ENCODE measurements around the gene ADGRL3.
"Not testable (repeated sequence)": the region's sequence is repeated elsewhere in the genome, so short reads cannot be mapped to it uniquely, and the experiment has no call there.

ADGRL3 gene

DNA sequence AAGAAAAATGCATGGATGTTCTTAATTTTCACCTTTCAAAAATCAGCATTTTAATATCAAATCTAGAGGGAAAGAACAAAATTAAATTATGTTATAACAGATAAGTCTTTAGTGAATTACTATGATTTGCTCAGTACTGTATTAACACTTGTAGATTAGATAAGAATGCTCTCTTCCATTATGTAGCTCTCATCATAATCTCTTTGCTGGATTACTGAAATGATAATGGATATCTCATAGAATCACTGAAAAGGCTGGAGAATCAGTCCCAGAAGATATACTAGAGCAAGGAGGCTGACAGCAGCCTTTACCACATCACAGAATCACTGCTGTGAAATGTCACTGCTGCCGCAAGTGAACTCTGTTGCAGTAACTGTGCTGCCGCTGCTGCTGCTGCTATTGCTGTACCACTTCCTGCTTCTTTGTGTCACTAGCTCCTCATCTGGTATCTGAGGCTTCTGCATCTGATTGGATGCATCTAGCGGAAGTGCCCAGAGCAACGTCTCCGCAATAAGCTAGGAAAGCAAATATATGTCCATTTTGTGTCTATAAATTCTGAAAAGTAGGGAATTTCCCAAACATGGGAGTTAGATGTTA is 738.2 kb downstream of the ADGRL3 start:
- DNase-seq (ENCODE audit: low read depth in 1 of 2, low spot score in 1 of 2) = no peak

DNA sequence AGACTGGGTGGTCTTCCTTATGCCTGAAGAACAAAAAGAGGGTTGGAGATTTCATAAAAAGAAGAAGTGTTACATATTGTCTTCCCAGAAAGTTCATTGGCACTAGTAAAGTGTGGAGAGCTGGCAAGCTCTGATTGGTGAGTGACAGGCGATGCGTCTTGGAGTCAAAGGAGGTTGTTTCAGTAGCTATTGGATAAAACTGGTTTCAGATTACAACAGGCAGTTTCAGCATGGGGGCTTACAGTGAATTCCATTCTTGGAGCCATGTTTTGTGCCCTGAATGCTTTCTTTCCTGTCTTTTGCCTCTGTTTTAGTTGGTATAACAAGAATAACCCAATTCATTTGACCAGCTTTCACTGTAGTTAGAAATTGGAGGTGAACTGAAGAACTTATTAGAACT is 750.5 kb downstream of the ADGRL3 start:
- no peak for DNase-seq (ENCODE audit: low read depth in 1 of 2, low spot score in 1 of 2)

DNA sequence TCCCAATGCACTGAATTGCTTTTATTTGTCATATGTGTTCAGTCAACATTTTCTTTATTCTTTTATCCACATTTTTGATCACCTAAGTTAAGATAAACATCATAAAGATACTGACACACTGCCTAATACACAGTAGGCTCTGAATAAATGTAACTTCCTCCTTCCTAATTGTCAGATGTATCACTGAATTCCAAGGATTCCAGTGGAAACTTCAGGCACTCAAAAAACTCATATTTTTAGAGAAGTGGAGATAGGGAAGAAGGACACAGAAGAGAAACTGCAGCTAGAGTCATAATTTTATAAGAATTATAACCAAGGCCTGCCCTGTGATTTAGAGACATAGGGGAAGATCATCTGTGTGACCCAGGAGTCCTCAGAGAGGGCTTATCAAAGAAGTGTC is 753.3 kb downstream of the ADGRL3 start:
- DNase-seq (ENCODE audit: low read depth in 1 of 2, low spot score in 1 of 2) = no peak

DNA sequence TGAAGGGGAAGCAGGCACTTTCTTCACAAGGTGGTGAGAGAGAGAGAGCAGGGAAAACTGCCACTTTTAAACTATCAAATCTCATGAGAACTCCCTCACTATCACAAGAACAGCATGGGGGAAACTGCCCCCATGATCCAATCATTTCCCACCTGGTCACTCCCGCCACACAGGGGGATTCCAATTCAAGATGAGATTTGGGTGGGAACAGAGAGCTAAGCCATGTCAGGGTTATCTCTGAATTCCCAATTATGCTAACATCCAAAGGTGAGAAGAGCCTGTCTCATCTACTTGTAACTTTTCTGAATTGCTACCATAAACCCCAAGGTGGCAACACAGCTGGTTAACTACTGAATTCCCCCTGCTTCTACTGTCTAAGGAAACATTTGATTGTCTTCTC is 758.5 kb downstream of the ADGRL3 start:
- DNase-seq (ENCODE audit: low read depth in 1 of 2, low spot score in 1 of 2) = no peak

DNA sequence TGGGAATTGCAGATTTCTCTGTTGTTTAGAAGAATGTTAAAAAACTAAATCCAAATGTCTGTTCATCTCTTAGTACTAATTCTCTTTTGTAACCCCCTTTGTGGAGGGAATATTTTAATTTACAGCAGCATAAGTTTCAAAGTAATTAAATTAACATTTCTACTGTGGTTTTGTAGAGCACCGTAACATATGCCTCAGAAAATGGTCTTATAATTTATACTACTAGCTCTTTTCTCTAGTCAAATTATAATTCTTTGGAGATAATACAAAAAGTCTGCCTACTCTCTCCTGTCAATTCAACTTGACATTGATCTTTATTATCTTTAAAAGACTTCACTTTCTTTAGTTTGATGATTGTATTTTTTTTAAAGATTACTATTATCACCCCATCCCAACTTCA is 759.0 kb downstream of the ADGRL3 start:
- no peak for DNase-seq (ENCODE audit: low read depth in 1 of 2, low spot score in 1 of 2)

DNA sequence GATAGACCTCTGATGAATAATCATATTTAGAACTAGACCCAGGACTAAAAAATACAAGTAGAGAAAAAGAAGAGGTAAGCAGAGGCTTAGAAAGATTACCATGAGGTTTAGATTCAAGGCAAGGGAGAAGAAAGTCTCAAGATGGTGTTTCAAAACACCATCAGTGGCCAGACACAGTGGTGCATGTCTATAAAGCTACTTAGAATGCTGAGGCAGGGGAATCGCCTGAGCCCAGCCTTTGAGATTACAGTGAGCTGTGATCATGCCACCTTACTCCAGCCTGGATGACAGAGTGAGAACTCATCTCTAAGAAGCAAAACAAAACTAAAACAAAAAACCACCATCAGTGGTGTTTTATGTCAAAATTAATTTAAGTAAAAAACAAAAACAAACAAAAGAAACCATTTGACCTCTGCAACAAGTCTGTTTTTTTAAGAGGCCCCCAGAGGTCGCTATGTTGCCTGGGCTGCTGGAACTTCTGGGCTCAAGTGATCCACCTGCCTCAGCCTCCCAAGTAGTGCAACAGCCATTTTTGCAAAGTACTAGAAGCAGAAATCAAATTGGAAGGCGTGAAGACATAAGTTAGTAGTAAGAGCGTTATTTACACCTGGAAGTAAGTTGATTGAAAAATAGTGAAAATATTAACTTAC is 784.3 kb downstream of the ADGRL3 start:
- no peak for DNase-seq (ENCODE audit: low read depth in 1 of 2, low spot score in 1 of 2)

DNA sequence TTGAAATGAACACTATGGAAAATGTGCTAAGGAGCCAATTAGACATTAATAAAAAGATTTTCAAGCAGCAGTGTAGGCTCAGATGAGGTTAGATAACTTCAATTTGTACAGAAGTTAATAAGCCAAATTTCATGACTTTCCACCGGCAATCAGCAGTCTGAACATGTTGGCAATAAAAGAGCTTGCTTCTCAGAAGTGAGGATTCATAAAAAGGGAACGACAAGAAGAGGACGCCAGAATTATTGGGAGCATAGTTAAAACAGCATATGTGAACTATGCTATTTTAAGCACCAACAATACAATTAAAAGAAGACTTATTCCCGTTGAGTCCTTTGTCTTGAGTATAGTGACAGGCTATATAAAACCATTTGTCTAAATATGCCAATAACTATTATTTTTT is 785.3 kb downstream of the ADGRL3 start:
- DNase-seq (ENCODE audit: low read depth in 1 of 2, low spot score in 1 of 2) = no peak

DNA sequence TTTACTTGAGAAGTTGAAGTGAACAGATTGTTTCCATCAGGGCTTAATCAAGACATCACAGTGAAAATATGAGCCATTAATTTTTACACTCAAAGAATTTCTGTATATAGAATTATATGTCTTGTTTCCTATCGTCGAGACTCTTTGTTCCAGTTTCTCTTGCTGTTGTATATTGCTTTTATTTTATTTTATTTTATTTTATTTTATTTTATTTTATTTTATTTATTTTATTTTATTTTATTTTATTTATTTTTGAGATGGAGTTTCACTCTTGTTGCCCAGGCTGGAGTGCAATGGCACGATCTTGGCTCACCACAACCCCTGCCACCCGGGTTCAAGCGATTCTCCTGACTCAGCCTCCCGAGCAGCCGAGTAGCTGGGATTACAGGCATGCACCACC is 786.8 kb downstream of the ADGRL3 start:
- not testable (repeated sequence) for DNase-seq (ENCODE audit: low read depth in 1 of 2, low spot score in 1 of 2)

DNA sequence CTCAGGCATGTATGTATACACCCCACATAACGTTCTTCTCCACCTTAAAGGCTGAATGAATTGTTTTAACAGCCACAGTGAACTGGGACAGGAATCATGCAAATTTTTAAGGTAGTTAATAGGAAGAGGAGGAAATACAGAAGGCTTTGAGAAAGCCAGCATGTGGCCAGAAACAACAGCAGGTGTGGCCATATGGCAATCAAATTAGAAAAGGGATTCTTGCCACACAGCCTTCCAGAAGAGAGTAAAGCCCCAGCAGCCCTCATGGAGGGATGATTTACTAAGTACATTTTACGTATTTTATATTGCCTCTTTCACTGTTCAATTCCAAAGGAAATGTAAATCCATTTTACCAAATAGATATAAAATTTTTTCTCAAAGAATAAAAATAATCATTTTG is 792.2 kb downstream of the ADGRL3 start:
- no peak for DNase-seq (ENCODE audit: low read depth in 1 of 2, low spot score in 1 of 2)

DNA sequence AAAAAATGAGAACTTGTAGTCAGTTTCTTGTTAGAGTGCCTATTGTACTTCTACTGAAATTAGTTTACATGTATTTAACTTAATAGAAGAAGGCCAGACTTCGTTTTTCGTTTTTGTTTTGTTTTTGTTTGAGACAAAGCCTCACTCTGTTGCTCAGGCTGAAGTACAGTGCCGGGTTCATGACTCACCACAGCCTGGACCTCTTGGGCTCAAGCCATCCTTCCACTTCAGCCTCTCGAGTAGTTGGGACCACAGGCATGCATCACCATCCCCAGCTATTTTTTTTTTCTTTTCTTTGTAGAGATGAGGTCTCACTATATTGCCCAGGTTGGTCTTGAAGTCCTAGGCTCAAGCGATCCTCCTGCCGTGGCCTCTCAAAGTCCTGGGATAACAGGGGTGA is 793.9 kb downstream of the ADGRL3 start:
- no peak for DNase-seq (ENCODE audit: low read depth in 1 of 2, low spot score in 1 of 2)

DNA sequence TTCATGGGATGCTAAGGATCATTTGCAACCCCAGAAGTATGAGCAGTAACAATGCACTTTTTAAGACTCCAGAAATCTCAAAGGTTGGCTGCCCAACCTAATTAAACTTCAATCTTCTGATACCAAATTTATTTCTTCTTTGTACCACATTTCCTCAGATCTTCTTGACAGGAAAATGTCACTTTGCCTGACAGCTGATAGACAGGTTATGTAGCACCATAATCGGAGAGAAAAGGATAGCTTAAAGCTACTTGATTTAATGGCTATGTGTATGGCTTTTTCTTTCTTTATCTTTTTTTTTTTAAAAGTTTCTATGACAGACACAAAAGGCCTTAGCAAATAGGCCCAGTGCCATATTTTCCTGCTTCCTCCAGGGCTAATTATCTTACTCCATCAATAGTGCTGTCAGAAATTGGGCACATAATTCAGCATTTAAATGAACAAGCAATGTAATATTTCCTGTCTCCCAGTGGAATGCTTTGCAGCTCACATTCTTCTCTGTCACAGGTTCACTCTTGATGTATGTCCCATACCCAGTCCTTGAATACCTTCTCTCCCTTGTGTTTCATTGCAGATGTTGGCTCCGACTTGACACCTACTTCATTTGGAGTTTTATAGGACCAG is 795.7 kb downstream of the ADGRL3 start:
- DNase-seq (ENCODE audit: low read depth in 1 of 2, low spot score in 1 of 2) = no peak

DNA sequence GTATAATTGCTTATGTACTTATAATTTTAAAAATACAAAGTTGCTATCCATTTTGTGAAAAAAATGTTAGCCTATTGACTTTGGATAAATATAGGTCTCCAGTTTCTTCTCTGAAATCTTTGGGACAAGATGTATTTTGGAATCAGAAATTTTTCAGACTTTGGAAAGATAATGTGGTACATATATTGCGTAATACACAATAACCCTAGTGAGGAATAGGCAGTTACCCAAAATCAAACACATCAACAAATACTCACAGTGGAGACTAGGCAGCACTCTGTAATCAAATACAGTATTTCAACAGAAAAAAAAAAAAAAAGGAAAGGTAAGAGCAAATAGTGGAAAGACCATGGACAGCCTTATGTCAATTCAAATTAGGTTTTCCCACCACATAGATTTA is 796.8 kb downstream of the ADGRL3 start:
- DNase-seq (ENCODE audit: low read depth in 1 of 2, low spot score in 1 of 2) = no peak

DNA sequence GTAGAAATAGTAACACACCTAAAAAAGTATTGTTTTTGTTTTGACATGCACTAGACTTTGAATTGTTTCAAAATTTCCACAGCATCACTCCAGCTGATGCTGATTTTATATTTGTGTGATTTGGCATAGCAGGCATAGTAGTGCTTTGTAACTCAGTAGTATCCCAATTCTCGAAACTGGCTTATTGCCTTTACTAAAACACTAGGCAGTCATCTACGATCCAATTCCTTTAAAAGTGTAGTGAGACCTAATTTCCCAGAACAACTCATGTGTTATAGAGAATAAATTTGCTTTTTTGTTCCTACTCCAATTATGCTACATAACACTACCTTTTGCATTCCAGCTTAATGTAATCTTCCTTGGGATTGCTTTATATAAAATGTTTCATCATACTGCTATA is 797.7 kb downstream of the ADGRL3 start:
- no peak for DNase-seq (ENCODE audit: low read depth in 1 of 2, low spot score in 1 of 2)

DNA sequence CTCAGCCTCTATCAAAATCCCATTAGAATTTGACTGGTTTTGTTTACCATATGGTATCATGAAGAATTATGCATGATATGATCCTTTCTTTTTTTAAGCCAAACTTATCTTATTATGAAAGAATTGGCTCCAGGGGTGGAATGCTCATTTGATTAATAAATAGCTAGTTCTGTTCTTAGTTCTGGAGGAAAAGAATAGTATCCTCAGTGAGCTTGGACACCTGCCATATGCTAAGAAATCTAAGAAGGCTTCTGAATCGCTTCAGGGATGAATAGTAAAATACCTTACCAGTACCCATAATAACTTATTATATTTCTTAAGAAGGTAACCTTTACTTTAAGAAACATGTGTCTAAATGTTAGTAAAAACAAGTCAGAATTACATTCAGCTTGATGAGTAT is 803.6 kb downstream of the ADGRL3 start:
- DNase-seq (ENCODE audit: low read depth in 1 of 2, low spot score in 1 of 2) = no peak

DNA sequence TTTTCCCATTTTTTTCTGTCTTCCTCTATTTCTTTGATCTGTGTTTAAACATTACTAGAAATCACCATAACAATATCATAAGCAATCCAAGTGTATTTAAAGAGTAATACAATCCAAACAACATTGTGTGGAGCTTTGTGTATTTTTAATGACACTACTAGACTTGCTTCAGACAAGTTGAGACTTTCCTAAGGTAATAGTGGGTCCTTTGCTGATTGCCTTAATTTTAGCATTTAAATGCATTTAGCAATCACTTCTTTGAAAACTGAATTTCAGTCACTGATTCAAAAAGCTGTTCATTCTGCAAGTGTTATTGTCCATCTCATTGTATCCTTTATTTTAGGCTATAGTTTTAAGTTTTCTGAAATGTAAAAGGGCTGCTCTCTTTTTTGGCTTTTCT is 804.8 kb downstream of the ADGRL3 start:
- DNase-seq (ENCODE audit: low read depth in 1 of 2, low spot score in 1 of 2) = no peak

DNA sequence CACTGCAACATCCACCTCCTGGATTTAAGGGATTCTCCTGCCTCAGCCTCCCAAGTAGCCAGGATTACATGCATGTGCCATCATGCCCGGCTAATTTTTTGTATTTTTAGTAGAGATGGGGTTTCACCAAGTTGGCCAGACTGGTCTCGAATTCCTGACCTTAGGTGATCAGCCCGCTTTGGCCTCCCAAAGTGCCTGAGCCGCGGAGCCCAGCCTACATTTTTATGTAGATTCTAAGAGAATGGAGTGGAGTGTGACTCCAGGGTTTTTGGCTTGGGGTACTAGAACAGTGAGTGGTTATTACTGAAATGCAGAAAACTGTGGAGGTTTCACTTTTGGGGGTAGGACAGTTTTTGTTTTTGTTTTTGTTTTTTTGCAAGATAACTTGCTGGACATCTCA is 806.0 kb downstream of the ADGRL3 start:
- no peak for DNase-seq (ENCODE audit: low read depth in 1 of 2, low spot score in 1 of 2)

DNA sequence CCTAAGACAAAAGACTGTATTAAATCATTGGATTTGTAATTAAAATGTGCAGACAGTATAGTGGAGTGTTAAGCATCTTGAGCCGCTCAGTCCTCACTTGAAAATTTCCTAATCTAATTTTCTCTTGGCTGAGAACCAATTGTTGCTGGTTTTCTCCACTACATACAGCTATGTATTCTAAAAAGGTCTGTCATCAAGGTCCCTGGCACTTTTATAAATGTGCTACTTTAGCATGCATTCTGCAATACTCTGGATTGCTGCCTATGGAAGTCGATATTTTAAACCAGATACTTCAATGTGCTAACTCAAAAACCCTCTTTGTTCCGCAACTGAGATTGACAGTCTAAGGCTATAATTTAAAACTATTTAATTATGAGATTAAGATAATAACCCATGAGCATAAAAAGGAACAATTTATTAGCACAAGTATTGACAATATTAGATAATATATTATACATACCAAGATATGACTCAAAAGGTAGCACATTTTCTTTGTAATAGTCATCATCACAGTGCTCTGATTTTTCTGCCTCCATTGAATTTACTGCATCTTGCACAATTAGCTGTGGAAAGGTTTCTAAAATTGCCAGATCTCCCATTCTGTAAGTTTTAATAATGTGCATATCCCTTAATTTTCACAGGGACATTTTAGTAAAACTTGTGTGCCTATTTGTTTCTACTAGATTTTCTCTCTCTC is 815.1 kb downstream of the ADGRL3 start:
- no peak for DNase-seq (ENCODE audit: low read depth in 1 of 2, low spot score in 1 of 2)

DNA sequence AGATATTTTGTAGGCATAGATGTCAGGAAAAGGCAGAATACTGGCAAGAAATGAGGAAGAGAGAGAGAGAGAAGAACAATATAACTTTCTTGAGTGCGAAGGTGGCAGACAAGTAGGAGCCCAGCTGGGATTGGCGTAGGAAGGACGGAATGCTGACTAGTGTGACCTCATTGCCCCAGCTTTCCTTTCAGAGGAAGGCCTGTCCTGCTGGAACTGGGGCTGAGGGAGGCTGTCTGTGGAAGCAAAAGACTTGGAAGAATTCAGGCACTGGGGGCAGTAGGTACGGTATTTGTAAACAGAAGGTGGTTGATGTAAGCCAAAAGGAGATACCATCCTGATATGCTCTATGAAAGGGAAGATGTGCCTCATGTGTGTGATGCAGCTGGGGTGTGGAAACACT is 818.4 kb downstream of the ADGRL3 start:
- no peak for DNase-seq (ENCODE audit: low read depth in 1 of 2, low spot score in 1 of 2)

DNA sequence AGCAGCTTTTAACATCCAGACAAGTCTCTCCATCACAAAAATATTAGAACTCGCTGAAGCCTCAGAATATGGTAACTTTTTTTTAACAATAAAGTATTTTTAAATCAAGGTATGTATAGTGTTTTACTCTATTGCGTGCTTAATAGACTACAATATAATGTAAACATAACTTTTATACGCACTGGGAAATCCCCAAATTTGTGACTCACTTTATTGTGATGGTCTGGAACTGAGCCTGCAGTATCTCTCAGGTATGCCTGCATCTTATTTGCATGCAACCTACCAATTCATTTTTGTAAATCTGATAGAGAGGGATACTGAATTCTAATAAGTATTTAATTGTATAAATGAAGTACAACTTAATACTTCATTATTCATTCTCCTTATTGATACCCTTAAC is 823.5 kb downstream of the ADGRL3 start:
- DNase-seq (ENCODE audit: low read depth in 1 of 2, low spot score in 1 of 2) = no peak

DNA sequence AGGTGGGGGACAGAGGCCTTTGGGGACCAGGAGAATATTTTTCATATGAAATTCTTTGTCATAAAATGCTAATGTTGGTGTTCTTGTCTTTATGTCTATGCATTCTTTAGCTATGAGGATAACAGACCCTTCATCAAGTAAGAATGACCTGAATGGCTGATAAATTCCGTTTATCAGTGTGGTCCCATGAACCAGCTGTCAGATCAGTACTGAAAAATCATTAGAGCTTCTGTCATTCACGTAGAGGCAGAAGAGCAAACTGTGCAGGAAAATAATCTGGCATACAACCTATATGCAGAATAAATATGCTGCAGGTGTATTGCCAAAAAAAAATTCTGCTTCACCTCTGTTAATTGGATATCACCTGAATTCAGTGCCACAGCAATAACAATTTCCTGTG is 828.6 kb downstream of the ADGRL3 start:
- no peak for DNase-seq (ENCODE audit: low read depth in 1 of 2, low spot score in 1 of 2)

DNA sequence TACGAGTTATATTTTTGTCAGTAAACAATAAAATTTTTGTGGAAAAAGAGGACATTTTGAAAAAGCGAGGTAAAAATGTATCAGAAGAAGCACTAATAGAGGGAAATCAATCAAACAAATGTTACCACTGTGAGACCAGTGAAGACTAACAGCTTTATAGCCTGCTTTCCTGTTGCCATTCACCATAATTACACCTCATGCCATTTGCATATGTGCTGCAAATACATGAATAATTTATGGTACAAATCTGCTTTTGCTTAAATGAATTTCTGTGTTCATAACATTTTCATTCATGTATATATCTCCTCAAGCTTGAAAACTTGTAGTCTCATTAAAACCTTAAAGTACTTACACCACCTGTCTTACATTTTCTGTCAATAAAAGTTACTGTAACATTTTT is 830.8 kb downstream of the ADGRL3 start:
- DNase-seq (ENCODE audit: low read depth in 1 of 2, low spot score in 1 of 2) = no peak

DNA sequence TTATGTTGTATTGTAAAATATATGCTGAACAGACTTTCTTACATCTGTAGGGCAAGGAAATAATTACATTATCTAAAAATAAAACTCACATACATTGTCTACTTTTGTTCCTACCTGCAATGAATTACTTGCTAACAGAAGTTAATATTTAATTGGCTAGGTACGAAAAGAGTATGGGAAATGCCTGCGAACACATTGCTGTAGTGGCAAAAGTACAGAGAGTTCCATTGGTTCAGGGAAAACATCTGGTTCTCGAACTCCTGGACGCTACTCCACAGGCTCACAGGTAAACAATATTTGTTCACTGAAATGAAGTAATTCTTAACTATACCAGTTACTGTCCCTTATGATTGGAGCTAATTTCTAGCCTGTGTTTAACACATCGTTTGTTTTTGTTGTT is 837.4 kb downstream of the ADGRL3 start:
- no peak for DNase-seq (ENCODE audit: low read depth in 1 of 2, low spot score in 1 of 2)

Data from activated T-helper 1 cell treated with anti-CD3 and anti-CD28 coated beads, Interleukin-2, amount 50 U/mL, for 16 hours (primary cell).